Smooth muscle cell (in vitro differentiated cells): ENCODE data around the gene TRMT2A. TPM values are rescaled to one million over a fixed set of nuclear protein-coding genes. Genes with fewer than 3 reads are reported as not detected.

Source experiments
- DNase-seq: peaks from one replicate; lab custom pipeline; 2025; ENCODE audit not compliant: unreplicated experiment; lab: John Stamatoyannopoulos, UW
- H2AFZ ChIP-seq: fragments of 200-600 bp; sonication (generic); 2 replicates; pipeline ENCODE4 v1.6.0; 2016; ENCODE audit warnings: antibody characterized with exemption, low read depth, mild to moderate bottlenecking
- H3F3A ChIP-seq: fragments of 200-600 bp; sonication (generic); 2 replicates; pipeline ENCODE4 v1.6.0; 2017; ENCODE audit warnings: antibody characterized with exemption, low read depth
- H3K27ac ChIP-seq: fragments of 200-600 bp; sonication (generic); 2 replicates; pipeline ENCODE4 v1.5.1; 2016; ENCODE audit warnings: low read depth, mild to moderate bottlenecking
- H3K27me3 ChIP-seq: fragments of 200-600 bp; sonication (generic); 2 replicates; pipeline ENCODE4 v1.6.1; 2016; ENCODE audit warnings: low read depth, mild to moderate bottlenecking
- H3K36me3 ChIP-seq: fragments of 200-600 bp; sonication (generic); 2 replicates; pipeline ENCODE4 v1.5.1; 2016; ENCODE audit warnings: low read depth
- H3K4me1 ChIP-seq: fragments of 200-600 bp; sonication (generic); 2 replicates; pipeline ENCODE4 v1.5.1; 2016; ENCODE audit warnings: low read depth
- H3K4me2 ChIP-seq: fragments of 200-600 bp; sonication (generic); 2 replicates; pipeline ENCODE4 v1.6.0; 2016; ENCODE audit warnings: mild to moderate bottlenecking
- H3K4me3 ChIP-seq: fragments of 200-600 bp; sonication (generic); 2 replicates; pipeline ENCODE4 v1.5.1; 2016; ENCODE audit warnings: mild to moderate bottlenecking
- H3K79me2 ChIP-seq: fragments of 200-600 bp; sonication (generic); 2 replicates; pipeline ENCODE4 v1.6.0; 2016; ENCODE audit warnings: low read depth, mild to moderate bottlenecking
- H3K9ac ChIP-seq: fragments of 200-600 bp; sonication (generic); 2 replicates; pipeline ENCODE4 v1.6.0; 2016; ENCODE audit warnings: low read depth
- H3K9me3 ChIP-seq: fragments of 200-600 bp; sonication (generic); replicated peaks from 2 replicates; pipeline ENCODE4 v1.5.1; 2016; ENCODE audit warnings: low read depth
- H4K20me1 ChIP-seq: fragments of 200-600 bp; sonication (generic); 2 replicates; pipeline ENCODE4 v1.6.0; 2016; ENCODE audit warnings: low read depth
- WGBS: methylation state at CpG from one replicate; pipeline ENCODE4 v1.1.7; 2016; ENCODE audit warnings: low lambda C conversion rate; 5-methylcytosine and 5-hydroxymethylcytosine counted together
- polyA plus RNA-seq: library from polyadenylated mRNA; unstranded; fragments of >200 nt; fragmentation: Nextera tagmentation; extraction: Ambion mirVana; gene quantifications from 2 replicates; pipeline ENCODE4 v1.2.1, GENCODE V29; 2016
- total RNA-seq: library from RNA; depleted of rRNA; stranded (reverse); fragments of >200 nt; gene quantifications from 2 replicates; pipeline ENCODE4 v1.2.3, GENCODE V29; 2014
- TF ChIP-seq, protein P1 (sequence below): fragments of 200-600 bp; sonication (generic); IDR thresholded peaks from 2 replicates; pipeline ENCODE4 v1.5.1; 2017; ENCODE audit warnings: borderline replicate concordance, mild to moderate bottlenecking, antibody characterized with exemption; ENCODE audit not compliant: insufficient read depth, poor library complexity, severe bottlenecking

TRMT2A gene
- total and polyA plus RNA-seq, 2 experiments from 2014 or later: 21.1 to 32.1 TPM

DNA sequence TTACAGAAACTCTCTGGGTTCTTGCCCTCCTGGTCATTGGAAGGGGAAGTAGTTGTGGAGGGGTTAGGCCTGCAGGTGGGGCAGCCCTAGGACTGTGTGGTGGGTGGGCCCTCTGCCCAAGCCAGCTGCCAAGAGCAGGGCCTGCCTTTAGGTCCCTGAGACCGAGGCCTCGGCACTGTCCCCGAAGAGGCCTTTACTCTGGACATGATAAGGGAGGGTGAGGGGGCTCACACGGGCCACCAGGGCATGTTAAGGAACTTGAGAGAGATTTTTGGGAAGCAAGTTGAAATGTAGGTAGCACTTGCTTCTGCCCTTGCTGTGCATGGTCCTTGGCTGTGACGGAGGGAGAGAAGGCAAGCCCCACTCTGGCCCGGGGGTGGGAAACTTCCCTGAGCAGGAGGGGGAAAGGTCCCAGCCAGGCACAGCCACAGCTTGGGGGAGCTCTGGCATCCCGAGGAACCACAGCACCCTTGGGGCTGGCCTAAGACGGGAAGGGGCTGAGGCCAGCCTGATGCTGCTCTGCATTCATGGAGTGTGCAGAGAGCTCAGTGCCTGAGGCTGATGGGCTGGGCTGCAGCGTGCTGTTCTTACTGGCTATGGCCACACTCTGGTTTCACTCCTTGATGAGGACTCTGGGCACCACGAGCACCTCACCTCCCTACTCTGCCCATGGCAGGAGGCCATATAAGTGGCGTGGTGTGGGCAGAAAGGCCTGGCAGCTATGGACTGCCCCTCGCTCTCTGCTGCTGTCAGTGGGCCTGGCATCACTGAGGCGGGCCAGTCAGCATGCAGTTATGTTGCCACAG lies 8.9 kb downstream of the TRMT2A start:
- no peaks in the 10 kb centered on the region for H3K4me1 ChIP-seq
- no peaks in the 10 kb centered on the region for H3K36me3 ChIP-seq
- H3K79me2 ChIP-seq: peaks cover 3% of the 10 kb centered on the region
- H4K20me1 ChIP-seq: peaks cover 41% of the 10 kb centered on the region
- H3F3A ChIP-seq: no peaks in the 10 kb centered on the region
- no peak overlapping the region for H3K4me2 ChIP-seq
- H3K27ac ChIP-seq: no peak overlapping the region
- H3K4me3 ChIP-seq: no peak overlapping the region
- no peak overlapping the region for H2AFZ ChIP-seq
- no peak for DNase-seq
- H3K9ac ChIP-seq: no peak overlapping the region
- TF ChIP-seq, protein P1, sequence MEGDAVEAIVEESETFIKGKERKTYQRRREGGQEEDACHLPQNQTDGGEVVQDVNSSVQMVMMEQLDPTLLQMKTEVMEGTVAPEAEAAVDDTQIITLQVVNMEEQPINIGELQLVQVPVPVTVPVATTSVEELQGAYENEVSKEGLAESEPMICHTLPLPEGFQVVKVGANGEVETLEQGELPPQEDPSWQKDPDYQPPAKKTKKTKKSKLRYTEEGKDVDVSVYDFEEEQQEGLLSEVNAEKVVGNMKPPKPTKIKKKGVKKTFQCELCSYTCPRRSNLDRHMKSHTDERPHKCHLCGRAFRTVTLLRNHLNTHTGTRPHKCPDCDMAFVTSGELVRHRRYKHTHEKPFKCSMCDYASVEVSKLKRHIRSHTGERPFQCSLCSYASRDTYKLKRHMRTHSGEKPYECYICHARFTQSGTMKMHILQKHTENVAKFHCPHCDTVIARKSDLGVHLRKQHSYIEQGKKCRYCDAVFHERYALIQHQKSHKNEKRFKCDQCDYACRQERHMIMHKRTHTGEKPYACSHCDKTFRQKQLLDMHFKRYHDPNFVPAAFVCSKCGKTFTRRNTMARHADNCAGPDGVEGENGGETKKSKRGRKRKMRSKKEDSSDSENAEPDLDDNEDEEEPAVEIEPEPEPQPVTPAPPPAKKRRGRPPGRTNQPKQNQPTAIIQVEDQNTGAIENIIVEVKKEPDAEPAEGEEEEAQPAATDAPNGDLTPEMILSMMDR: no peak
- no peaks in the 10 kb centered on the region for H3K9me3 ChIP-seq
- 93% methylated on average over 13 of the region's 13 CpGs for WGBS
- no peaks in the 10 kb centered on the region for H3K27me3 ChIP-seq

DNA sequence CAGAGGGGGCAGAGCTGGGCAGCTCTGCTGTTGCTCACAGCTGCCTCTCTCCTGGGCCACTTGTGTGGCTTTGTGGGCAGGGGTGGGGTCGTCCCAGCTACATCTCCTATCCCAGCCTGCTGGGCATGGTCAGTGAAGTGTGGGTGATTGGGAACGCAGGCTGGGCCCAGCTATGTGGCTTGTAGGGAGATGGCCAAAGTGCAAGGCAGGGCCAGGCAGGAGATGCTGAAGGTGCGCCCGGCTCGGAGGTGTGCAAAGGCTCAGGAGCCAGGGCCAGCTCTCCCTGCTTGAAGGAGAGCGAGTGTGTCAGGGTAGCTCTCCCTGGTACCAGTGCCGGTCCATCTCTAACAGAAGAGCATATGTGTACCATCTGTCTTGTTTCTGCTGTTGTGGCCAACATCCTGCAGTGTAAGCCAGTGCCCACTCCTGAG lies 9.5 kb downstream of the TRMT2A start:
- Histone ChIP-seq H3K36me3 (peaks cover 3% of the 10 kb centered on the region), H3K4me2 (no peak overlapping the region), H3K4me3 (no peak overlapping the region), H2AFZ (no peak overlapping the region), H3K27me3 (no peaks in the 10 kb centered on the region), H3K4me1 (no peaks in the 10 kb centered on the region), H3K79me2 (peaks cover 10% of the 10 kb centered on the region), H3F3A (no peaks in the 10 kb centered on the region), H3K27ac (no peak overlapping the region), H3K9me3 (no peaks in the 10 kb centered on the region), H4K20me1 (peaks cover 48% of the 10 kb centered on the region), H3K9ac (no peak overlapping the region)
- TF ChIP-seq, protein P1: no peak
- WGBS: 93% methylated on average over 7 of the region's 7 CpGs
- no peak for DNase-seq

DNA sequence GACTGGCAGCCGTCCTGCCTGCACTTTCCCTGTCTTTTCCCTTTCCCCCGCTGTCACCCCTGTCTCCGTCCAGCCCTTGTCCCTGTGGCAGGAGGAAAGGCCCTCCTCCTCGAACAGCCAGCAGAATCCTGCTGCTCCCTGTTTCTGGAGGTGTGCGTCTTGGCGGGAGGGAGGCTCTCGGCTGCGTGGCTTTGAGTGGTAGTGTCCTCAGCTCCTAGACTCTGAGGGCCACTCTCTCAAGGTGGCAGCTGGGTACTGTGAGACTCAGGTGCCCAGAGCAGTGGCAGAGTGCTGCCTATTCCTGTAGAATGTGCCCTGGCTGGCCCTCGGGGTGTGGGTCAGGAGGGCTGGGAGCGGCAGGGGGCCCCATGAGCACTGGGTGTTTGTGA lies 10.2 kb downstream of the TRMT2A start:
- no peak for DNase-seq
- no peak overlapping the region for H2AFZ ChIP-seq
- WGBS: 97% methylated on average over 10 of the region's 10 CpGs
- H3K9ac ChIP-seq: no peak overlapping the region
- H3K4me2 ChIP-seq: no peak overlapping the region
- no peak overlapping the region for H3K4me3 ChIP-seq
- no peaks in the 10 kb centered on the region for H3K9me3 ChIP-seq
- H4K20me1 ChIP-seq: peaks cover 53% of the 10 kb centered on the region
- H3F3A ChIP-seq: no peaks in the 10 kb centered on the region
- peaks cover 16% of the 10 kb centered on the region for H3K79me2 ChIP-seq
- peaks cover 9% of the 10 kb centered on the region for H3K36me3 ChIP-seq
- H3K27ac ChIP-seq: no peak overlapping the region
- H3K27me3 ChIP-seq: no peaks in the 10 kb centered on the region
- no peaks in the 10 kb centered on the region for H3K4me1 ChIP-seq
- TF ChIP-seq, protein P1: no peak
